GM18499 (cell line): ENCODE data around the gene PEX11G.
"Not testable (repeated sequence)": the region's sequence is repeated elsewhere in the genome, so short reads cannot be mapped to it uniquely, and the experiment has no call there.

Experiments
- ATAC-seq: cut with Tn5 transposase; IDR thresholded peaks from one replicate; pipeline ENCODE4 v1.9.1; 2021; ENCODE audit warnings: moderate number of reproducible peaks; ENCODE audit not compliant: insufficient read depth, unreplicated experiment

PEX11G gene

DNA sequence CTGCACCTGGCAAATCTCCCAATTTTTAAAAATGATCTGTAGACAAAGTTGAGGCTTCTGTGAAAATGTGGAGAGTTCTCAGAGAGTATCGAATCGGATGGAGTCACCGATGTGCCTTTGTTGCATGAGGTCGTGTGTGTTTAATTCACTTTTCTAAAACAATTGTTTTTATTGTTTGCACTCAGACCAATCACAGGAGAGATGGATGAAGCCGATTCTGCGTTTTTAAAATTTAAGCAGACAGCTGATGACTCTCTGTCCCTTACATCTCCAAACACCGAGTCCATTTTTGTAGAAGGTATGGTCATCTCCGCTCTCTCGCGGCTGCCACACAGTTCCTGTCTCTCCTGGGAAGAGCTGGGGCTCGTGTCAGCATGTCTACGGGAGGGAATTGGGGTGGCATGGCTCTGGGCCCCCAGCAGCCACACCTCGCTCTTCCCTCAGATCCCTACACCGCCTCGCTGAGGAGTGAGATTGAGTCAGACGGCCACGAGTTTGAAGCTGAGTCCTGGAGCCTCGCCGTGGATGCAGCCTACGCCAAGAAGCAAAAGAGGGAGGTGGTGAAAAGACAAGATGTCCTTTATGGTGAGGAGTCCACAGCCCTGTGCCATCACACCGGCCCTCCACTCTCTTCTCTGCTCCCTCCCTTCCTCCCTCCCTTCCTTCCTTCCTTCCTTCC is 47.2 kb downstream of the PEX11G start:
- no peak for ATAC-seq

DNA sequence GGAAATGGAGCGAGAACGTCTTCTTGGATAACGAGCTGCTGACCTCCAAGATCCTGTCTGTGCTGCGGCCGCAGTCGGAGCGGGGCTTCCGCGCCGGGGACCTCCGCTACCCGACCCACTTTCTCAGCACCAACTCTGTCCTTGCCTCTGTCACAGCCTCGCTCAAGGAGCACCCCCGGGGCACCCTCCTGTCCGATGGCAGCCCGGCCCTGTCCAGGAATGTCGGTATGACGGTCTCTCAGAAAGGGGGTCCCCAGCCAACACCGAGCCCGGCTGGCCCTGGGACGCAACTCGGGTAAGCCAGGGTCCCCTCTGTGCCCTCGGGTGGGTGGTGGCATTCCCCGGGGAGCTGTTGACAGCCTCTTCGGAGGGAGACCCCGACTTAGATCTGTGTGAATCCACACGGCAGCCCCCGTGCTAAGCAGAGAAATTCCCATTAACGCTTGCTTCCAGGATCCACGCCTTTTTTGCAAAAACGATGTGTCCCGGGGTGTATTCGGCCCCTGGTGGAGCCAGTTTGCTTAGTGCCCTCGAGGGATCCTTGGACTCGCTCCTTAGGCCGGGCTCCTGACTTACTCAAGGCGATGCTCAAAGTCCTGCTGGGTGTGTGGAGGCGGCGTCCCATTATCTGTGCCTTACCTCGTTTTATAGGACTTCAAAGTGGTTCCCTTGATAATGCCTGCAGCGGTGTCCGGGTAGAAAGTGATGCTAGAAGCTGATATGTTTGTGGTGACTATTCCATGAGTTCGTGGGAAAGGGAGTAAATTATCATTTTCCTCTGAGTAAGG is 48.5 kb downstream of the PEX11G start:
- ATAC-seq = no peak

- ATAC-seq = no peak
Observed at GRCh38 chr19:7435586-7435985, 53.2 kb downstream of the PEX11G start.

- no peak for ATAC-seq
Observed at GRCh38 chr19:7434391-7434790, 54.4 kb downstream of the PEX11G start.

DNA sequence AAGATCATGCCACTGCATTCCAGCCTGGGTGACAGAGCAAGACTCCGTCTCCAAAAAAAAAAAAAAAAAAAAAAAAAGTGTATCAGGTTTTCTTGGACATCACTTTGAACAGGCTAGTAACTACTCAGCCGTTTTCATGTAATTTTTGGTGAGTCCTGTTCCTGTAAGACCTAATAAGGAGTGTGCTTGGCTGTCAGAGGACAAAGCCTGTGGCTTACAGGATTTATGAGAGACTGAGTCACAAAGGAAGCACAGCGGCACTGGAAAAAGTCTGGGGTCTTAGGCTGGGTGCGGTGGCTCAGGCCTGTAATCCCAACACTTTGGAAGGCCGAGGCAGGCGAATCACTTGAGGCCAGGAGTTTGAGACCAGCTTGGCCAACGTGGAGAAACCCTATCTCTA is 55.4 kb downstream of the PEX11G start:
- ATAC-seq = not testable (repeated sequence)

GRCh38 chr19:7429638-7430282 is 59.1 kb downstream of the PEX11G start:
- ATAC-seq = no peak

GRCh38 chr19:7428651-7429113 is 60.2 kb downstream of the PEX11G start:
- no peak for ATAC-seq

DNA sequence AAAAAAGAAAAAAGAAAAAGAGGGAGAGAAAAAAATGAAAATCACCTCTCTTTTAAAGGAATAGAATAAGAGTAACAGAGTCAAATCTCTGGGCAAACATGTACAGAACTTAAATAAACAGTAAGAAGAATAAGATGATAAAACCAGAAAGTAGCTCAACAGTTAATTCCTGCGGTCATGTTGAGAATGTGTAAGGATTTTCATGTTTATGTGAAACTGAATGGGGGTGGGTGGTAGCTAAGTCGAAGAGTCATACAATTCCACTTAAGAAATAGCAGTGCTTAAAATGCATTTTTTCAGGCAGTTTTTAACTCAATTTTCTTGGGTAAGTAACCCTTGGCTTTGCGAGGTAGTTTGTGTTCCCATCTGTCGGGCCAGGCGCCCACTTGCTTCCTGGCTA is 60.9 kb downstream of the PEX11G start:
- ATAC-seq = no peak

- ATAC-seq = no peak
Observed at GRCh38 chr19:7426986-7427385, 61.8 kb downstream of the PEX11G start.
